A673 (cell line): ENCODE measurements around the gene PPFIBP1.
"Not testable (repeated sequence)": the region's sequence is repeated elsewhere in the genome, so short reads cannot be mapped to it uniquely, and the experiment has no call there.

Experiments
- CTCF ChIP-seq: fragments of 300-800, 200-600 bp; sonication (generic); conservative IDR thresholded peaks from 2 replicates; pipeline ENCODE4 v1.5.1; 2017; ENCODE audit warnings: low read depth, mild to moderate bottlenecking, antibody characterized with exemption, low read length, moderate library complexity, mixed read lengths
- EZH2 ChIP-seq: fragments of 200-600 bp; sonication (generic); IDR thresholded peaks from 2 replicates; pipeline ENCODE4 v1.6.1; 2017; ENCODE audit warnings: borderline replicate concordance, low read depth, mild to moderate bottlenecking, mixed read lengths, antibody characterized with exemption, low read length; ENCODE audit not compliant: poor library complexity, severe bottlenecking

- not testable (repeated sequence) for TF ChIP-seq CTCF, EZH2
Observed at GRCh38 chr12:27640566-27641200, 116.7 kb downstream of the PPFIBP1 start.
